Liver (tissue), 9 donors: ENCODE results near the gene SDHB. TPM values are rescaled to one million over a fixed set of nuclear protein-coding genes. Genes with fewer than 3 reads are reported as not detected.

ENCODE experiments used
- DNase-seq: peaks from one replicate; pipeline ENCODE4 v3.0.0-alpha.2; 2017; ENCODE audit warnings: low spot score
- H3K27ac ChIP-seq, 2 donors: one replicate each; pipeline ENCODE4 v1.7.0; 2013; ENCODE audit warnings: inconsistent platforms in 2 of 2, low read length in 2 of 2, control low read depth in 1 of 2, low read depth in 1 of 2, mild to moderate bottlenecking in 1 of 2
- H3K27me3 ChIP-seq, 4 donors: one replicate each; pipeline versions ENCODE4 v1.6.1 to v1.7.0; 2013; ENCODE audit warnings: low read length in 3 of 4, inconsistent platforms in 1 of 4, mild to moderate bottlenecking in 1 of 4, moderate library complexity in 1 of 4; ENCODE audit not compliant: control insufficient read depth in 4 of 4, insufficient read depth in 4 of 4
- H3K36me3 ChIP-seq, 4 donors: one replicate each; pipeline versions ENCODE4 v1.6.1 to v1.7.0; 2013; ENCODE audit warnings: low read length in 3 of 4, mild to moderate bottlenecking in 3 of 4, low read depth in 1 of 4, moderate library complexity in 1 of 4; ENCODE audit not compliant: control insufficient read depth in 4 of 4, insufficient read depth in 3 of 4
- H3K4me1 ChIP-seq, 4 donors: one replicate each; pipeline versions ENCODE4 v1.6.1 to v1.7.0; 2013; ENCODE audit warnings: low read length in 3 of 4, mild to moderate bottlenecking in 3 of 4, moderate library complexity in 1 of 4; ENCODE audit not compliant: control insufficient read depth in 4 of 4, insufficient read depth in 4 of 4
- H3K4me3 ChIP-seq, 3 donors: one replicate each; pipeline versions ENCODE4 v1.6.1 to v1.7.0; 2013; ENCODE audit warnings: low read length in 3 of 3, control low read depth in 1 of 3, low read depth in 1 of 3, mild to moderate bottlenecking in 1 of 3
- H3K9ac ChIP-seq, 2 donors: one replicate each; pipeline ENCODE4 v1.7.0; 2013; ENCODE audit warnings: low read length in 2 of 2, mild to moderate bottlenecking in 2 of 2, moderate library complexity in 2 of 2, control low read depth in 1 of 2, low read depth in 1 of 2
- H3K9me3 ChIP-seq, 4 donors: one replicate each; pipeline versions ENCODE4 v1.6.1 to v1.7.0; 2013; ENCODE audit warnings: low read length in 3 of 4; ENCODE audit not compliant: control insufficient read depth in 4 of 4
- ATF3 ChIP-seq: IDR thresholded peaks from 2 replicates; pipeline ENCODE4 v1.6.1; 2016; ENCODE audit warnings: antibody characterized with exemption
- EGR1 ChIP-seq, 2 donors: IDR thresholded peaks; 2 replicates each; pipeline ENCODE4 v1.6.1; 2016 to 2018; ENCODE audit warnings: antibody characterized with exemption in 2 of 2, low read depth in 2 of 2
- FOXA1 ChIP-seq: IDR thresholded peaks from 2 replicates; pipeline ENCODE4 v1.6.1; 2016; ENCODE audit warnings: antibody characterized with exemption
- FOXA2 ChIP-seq: IDR thresholded peaks from 2 replicates; pipeline ENCODE4 v1.6.1; 2016; ENCODE audit warnings: antibody characterized with exemption
- GABPA ChIP-seq, 2 donors: IDR thresholded peaks in 1 of 2; conservative IDR thresholded peaks in 1 of 2; 2 replicates each; pipeline ENCODE4 v1.6.1; 2016; ENCODE audit warnings: antibody characterized with exemption in 2 of 2, mild to moderate bottlenecking in 1 of 2, moderate library complexity in 1 of 2
- HNF4A ChIP-seq, 2 donors: conservative IDR thresholded peaks; 2 replicates each; pipeline ENCODE4 v1.6.1; 2016; ENCODE audit warnings: antibody characterized with exemption in 2 of 2, mild to moderate bottlenecking in 2 of 2
- HNF4G ChIP-seq: IDR thresholded peaks from 2 replicates; pipeline ENCODE4 v1.6.1; 2016; ENCODE audit warnings: antibody characterized with exemption
- JUND ChIP-seq, 2 donors: IDR thresholded peaks; 2 replicates each; pipeline ENCODE4 v1.6.1; 2016; ENCODE audit warnings: antibody characterized with exemption in 2 of 2
- NR2F2 ChIP-seq: IDR thresholded peaks from 2 replicates; pipeline ENCODE4 v1.6.1; 2016; ENCODE audit warnings: antibody characterized with exemption
- RAD21 ChIP-seq, 2 donors: IDR thresholded peaks; 2 replicates each; pipeline ENCODE4 v1.6.1; 2016; ENCODE audit warnings: antibody characterized with exemption in 2 of 2, mild to moderate bottlenecking in 2 of 2
- RXRA ChIP-seq, 2 donors: IDR thresholded peaks; 2 replicates each; pipeline ENCODE4 v1.6.1; 2017 to 2018; ENCODE audit warnings: antibody characterized with exemption in 2 of 2, mild to moderate bottlenecking in 1 of 2
- SP1 ChIP-seq: IDR thresholded peaks from 2 replicates; pipeline ENCODE4 v1.6.1; 2018; ENCODE audit warnings: antibody characterized with exemption, mild to moderate bottlenecking
- TAF1 ChIP-seq: conservative IDR thresholded peaks from 2 replicates; pipeline ENCODE4 v1.6.1; 2016; ENCODE audit warnings: antibody characterized with exemption, mild to moderate bottlenecking
- YY1 ChIP-seq: IDR thresholded peaks from 2 replicates; pipeline ENCODE4 v1.6.1; 2016; ENCODE audit warnings: antibody characterized with exemption, mild to moderate bottlenecking
- WGBS: extraction: QIAGEN DNeasy Blood & Tissue Kit; methylation state at CpG from one replicate; pipeline ENCODE4 v1.1.7; 2013; 5-methylcytosine and 5-hydroxymethylcytosine counted together
- polyA plus RNA-seq, 2 donors: library from polyadenylated mRNA; stranded (reverse) in 1 of 2; unstranded in 1 of 2; fragments of 200-250 nt in 1 of 2; fragments of >200 nt in 1 of 2; fragmentation: Nextera tagmentation in 1 of 2; extraction: Ambion mirVana in 1 of 2; gene quantifications; one replicate each; pipeline versions ENCODE4 v1.2.1 to v1.2.3, GENCODE V29; 2013 to 2015
- total RNA-seq, 2 donors: library from RNA; depleted of rRNA; stranded (reverse); fragments of >200 nt; gene quantifications; one replicate each; pipeline ENCODE4 v1.2.3, GENCODE V29; 2014
- TF ChIP-seq, protein P1 (sequence below): fragments of 150-350 bp; IDR thresholded peaks from 2 replicates; pipeline ENCODE4 v1.5.1; 2017; ENCODE audit warnings: improper control_type of control experiment, low read depth, low read length; ENCODE audit not compliant: missing input control
- TF ChIP-seq, protein P2 (sequence below): IDR thresholded peaks from 2 replicates; pipeline ENCODE4 v1.6.1; 2016; ENCODE audit warnings: antibody characterized with exemption
- TF ChIP-seq, protein P3 (sequence below): IDR thresholded peaks from 2 replicates; pipeline ENCODE4 v1.6.1; 2016; ENCODE audit warnings: antibody characterized with exemption
- TF ChIP-seq, protein P4 (sequence below): IDR thresholded peaks from 2 replicates; pipeline ENCODE4 v1.6.1; 2016; ENCODE audit warnings: antibody characterized with exemption, mild to moderate bottlenecking
- donor health status: healthy.
- donor health status: healthy.
- donor health status: healthy.
- donor health status: healthy.
- donor health status: healthy.

The SDHB gene
- total and polyA plus RNA-seq, 4 donors = 73.9 to 279 (median 172) TPM

DNA sequence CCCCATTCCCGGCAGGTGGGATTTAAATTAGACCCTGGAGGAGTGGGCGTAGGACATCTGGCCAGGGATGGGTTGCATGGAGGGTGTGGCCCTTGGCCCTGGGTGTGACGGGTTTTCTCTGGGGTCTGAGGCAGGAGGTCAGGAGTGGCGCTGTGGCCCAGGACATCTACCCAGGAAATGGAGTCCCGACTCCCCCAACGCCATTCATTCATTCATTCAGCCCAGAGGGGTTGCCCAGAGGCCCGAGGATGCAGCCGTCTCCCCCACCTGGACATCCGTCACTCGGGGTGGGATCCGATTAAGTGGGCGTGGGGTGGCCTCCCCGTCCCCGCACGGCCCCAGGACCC lies 42.8 kb downstream of the SDHB start:
- Histone ChIP-seq H3K4me1 (peaks cover 8 to 21% (median 17%) of the 10 kb centered on the region in 4 donors), H3K9me3 (no peaks in the 10 kb centered on the region), H3K36me3 (no peaks in the 10 kb centered on the region), H3K27me3 (no peaks in the 10 kb centered on the region), H3K27ac (no peak overlapping the region), H3K4me3 (peak overlapping the region; percentile 21 to 92 (median 79)), H3K9ac (no peak overlapping the region)
- TF ChIP-seq, protein P1, sequence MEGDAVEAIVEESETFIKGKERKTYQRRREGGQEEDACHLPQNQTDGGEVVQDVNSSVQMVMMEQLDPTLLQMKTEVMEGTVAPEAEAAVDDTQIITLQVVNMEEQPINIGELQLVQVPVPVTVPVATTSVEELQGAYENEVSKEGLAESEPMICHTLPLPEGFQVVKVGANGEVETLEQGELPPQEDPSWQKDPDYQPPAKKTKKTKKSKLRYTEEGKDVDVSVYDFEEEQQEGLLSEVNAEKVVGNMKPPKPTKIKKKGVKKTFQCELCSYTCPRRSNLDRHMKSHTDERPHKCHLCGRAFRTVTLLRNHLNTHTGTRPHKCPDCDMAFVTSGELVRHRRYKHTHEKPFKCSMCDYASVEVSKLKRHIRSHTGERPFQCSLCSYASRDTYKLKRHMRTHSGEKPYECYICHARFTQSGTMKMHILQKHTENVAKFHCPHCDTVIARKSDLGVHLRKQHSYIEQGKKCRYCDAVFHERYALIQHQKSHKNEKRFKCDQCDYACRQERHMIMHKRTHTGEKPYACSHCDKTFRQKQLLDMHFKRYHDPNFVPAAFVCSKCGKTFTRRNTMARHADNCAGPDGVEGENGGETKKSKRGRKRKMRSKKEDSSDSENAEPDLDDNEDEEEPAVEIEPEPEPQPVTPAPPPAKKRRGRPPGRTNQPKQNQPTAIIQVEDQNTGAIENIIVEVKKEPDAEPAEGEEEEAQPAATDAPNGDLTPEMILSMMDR = no peak
- TF ChIP-seq, protein P2, sequence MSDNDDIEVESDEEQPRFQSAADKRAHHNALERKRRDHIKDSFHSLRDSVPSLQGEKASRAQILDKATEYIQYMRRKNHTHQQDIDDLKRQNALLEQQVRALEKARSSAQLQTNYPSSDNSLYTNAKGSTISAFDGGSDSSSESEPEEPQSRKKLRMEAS = no peak
- TF ChIP-seq SP1 = no peak
- no peak for TF ChIP-seq HNF4G
- TF ChIP-seq EGR1 (IDR thresholded peaks at IDR 0.05; ENCODE audit: low read depth in 2 of 2) = no peak
- TF ChIP-seq FOXA1 = no peak
- TF ChIP-seq HNF4A (conservative IDR thresholded peaks at IDR 0.05) = no peak
- TF ChIP-seq NR2F2 = no peak
- no peak for TF ChIP-seq RXRA (IDR thresholded peaks at IDR 0.05)
- TF ChIP-seq ATF3 = no peak
- no peak for TF ChIP-seq RAD21 (IDR thresholded peaks at IDR 0.05)
- TF ChIP-seq FOXA2 = no peak
- no peak for TF ChIP-seq YY1
- no peak for TF ChIP-seq JUND (IDR thresholded peaks at IDR 0.05)
- TF ChIP-seq, protein P3, sequence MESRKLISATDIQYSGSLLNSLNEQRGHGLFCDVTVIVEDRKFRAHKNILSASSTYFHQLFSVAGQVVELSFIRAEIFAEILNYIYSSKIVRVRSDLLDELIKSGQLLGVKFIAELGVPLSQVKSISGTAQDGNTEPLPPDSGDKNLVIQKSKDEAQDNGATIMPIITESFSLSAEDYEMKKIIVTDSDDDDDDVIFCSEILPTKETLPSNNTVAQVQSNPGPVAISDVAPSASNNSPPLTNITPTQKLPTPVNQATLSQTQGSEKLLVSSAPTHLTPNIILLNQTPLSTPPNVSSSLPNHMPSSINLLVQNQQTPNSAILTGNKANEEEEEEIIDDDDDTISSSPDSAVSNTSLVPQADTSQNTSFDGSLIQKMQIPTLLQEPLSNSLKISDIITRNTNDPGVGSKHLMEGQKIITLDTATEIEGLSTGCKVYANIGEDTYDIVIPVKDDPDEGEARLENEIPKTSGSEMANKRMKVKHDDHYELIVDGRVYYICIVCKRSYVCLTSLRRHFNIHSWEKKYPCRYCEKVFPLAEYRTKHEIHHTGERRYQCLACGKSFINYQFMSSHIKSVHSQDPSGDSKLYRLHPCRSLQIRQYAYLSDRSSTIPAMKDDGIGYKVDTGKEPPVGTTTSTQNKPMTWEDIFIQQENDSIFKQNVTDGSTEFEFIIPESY = no peak
- TF ChIP-seq, protein P4, sequence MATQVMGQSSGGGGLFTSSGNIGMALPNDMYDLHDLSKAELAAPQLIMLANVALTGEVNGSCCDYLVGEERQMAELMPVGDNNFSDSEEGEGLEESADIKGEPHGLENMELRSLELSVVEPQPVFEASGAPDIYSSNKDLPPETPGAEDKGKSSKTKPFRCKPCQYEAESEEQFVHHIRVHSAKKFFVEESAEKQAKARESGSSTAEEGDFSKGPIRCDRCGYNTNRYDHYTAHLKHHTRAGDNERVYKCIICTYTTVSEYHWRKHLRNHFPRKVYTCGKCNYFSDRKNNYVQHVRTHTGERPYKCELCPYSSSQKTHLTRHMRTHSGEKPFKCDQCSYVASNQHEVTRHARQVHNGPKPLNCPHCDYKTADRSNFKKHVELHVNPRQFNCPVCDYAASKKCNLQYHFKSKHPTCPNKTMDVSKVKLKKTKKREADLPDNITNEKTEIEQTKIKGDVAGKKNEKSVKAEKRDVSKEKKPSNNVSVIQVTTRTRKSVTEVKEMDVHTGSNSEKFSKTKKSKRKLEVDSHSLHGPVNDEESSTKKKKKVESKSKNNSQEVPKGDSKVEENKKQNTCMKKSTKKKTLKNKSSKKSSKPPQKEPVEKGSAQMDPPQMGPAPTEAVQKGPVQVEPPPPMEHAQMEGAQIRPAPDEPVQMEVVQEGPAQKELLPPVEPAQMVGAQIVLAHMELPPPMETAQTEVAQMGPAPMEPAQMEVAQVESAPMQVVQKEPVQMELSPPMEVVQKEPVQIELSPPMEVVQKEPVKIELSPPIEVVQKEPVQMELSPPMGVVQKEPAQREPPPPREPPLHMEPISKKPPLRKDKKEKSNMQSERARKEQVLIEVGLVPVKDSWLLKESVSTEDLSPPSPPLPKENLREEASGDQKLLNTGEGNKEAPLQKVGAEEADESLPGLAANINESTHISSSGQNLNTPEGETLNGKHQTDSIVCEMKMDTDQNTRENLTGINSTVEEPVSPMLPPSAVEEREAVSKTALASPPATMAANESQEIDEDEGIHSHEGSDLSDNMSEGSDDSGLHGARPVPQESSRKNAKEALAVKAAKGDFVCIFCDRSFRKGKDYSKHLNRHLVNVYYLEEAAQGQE = no peak
- no peak for TF ChIP-seq GABPA (IDR thresholded peaks at IDR 0.05 in 1 of 2, conservative IDR thresholded peaks at IDR 0.05 in 1 of 2)
- TF ChIP-seq TAF1 = no peak
- 1% methylated on average over 15 of the region's 15 CpGs for whole genome bisulfite sequencing
- no peak for DNase-seq
